ENCODE data around the gene CCL5.

The CCL5 gene

GRCh38 chr17:35906926-35907637 lies 26.9 kb upstream of the CCL5 start:
- TF ChIP-seq CTCF (IDR thresholded peaks at IDR 0.05) = no peak
- TF ChIP-seq ZFX (IDR thresholded peaks at IDR 0.05; ENCODE audit: borderline replicate concordance) = no peak
- H3K27ac ChIP-seq = no peak overlapping the region

- TF ChIP-seq CTCF (IDR thresholded peaks at IDR 0.05) (no peak), ZFX (IDR thresholded peaks at IDR 0.05; ENCODE audit: borderline replicate concordance) (no peak)
- H3K27ac ChIP-seq = no peak overlapping the region
Observed at GRCh38 chr17:35906191-35906925, 26.2 kb upstream of the CCL5 start.

GRCh38 chr17:35903451-35903850 lies 23.3 kb upstream of the CCL5 start:
- H3K27ac ChIP-seq = no peak overlapping the region
- no peak for TF ChIP-seq CTCF (IDR thresholded peaks at IDR 0.05)
- TF ChIP-seq ZFX (IDR thresholded peaks at IDR 0.05; ENCODE audit: borderline replicate concordance) = no peak

GRCh38 chr17:35901631-35902175 lies 21.5 kb upstream of the CCL5 start:
- TF ChIP-seq ZFX (IDR thresholded peaks at IDR 0.05; ENCODE audit: borderline replicate concordance) (no peak), CTCF (IDR thresholded peaks at IDR 0.05) (no peak)
- H3K27ac ChIP-seq = no peak overlapping the region

GRCh38 chr17:35900708-35901480 lies 20.7 kb upstream of the CCL5 start:
- no peak for TF ChIP-seq ZFX (IDR thresholded peaks at IDR 0.05; ENCODE audit: borderline replicate concordance)
- no peak for TF ChIP-seq CTCF (IDR thresholded peaks at IDR 0.05)
- no peak overlapping the region for H3K27ac ChIP-seq

GRCh38 chr17:35900280-35900679 lies 20.1 kb upstream of the CCL5 start:
- no peak overlapping the region for H3K27ac ChIP-seq
- TF ChIP-seq ZFX (IDR thresholded peaks at IDR 0.05; ENCODE audit: borderline replicate concordance) (no peak), CTCF (IDR thresholded peaks at IDR 0.05) (no peak)
